ES-I3 (cell line): ENCODE data around the gene UBE3C.

Source experiments
- H3K36me3 ChIP-seq: 2 replicates; pipeline ENCODE4 v1.6.1; 2013; ENCODE audit warnings: mild to moderate bottlenecking, low read length, control low read depth, moderate library complexity; ENCODE audit not compliant: insufficient read depth
- H3K4me1 ChIP-seq: 2 replicates; pipeline ENCODE4 v1.6.1; 2013; ENCODE audit warnings: mild to moderate bottlenecking, control low read depth, low read length; ENCODE audit not compliant: insufficient read depth
- H3K9ac ChIP-seq: 2 replicates; pipeline ENCODE4 v1.6.1; 2013; ENCODE audit warnings: low read depth, mild to moderate bottlenecking, low read length, moderate library complexity
- H3K9me3 ChIP-seq: 2 replicates; pipeline ENCODE4 v1.6.1; 2013; ENCODE audit warnings: mild to moderate bottlenecking, low read length, moderate library complexity; ENCODE audit not compliant: control insufficient read depth, insufficient read depth

Gene UBE3C

GRCh38 chr7:157177333-157177982, 38.7 kb downstream of the UBE3C start:
- Histone ChIP-seq H3K36me3 (peaks cover 26% of the 10 kb centered on the region), H3K9ac (no peak overlapping the region), H3K4me1 (no peaks in the 10 kb centered on the region), H3K9me3 (no peaks in the 10 kb centered on the region)

- no peaks in the 10 kb centered on the region for H3K4me1 ChIP-seq
- no peak overlapping the region for H3K9ac ChIP-seq
- peaks cover 21% of the 10 kb centered on the region for H3K36me3 ChIP-seq
- no peaks in the 10 kb centered on the region for H3K9me3 ChIP-seq
Observed at GRCh38 chr7:157177983-157178381, 39.3 kb downstream of the UBE3C start.

- Histone ChIP-seq H3K9me3 (no peaks in the 10 kb centered on the region), H3K4me1 (peaks cover 14% of the 10 kb centered on the region), H3K36me3 (peaks cover 18% of the 10 kb centered on the region), H3K9ac (no peak overlapping the region)
Observed at GRCh38 chr7:157183832-157184231, 45.1 kb downstream of the UBE3C start.

- Histone ChIP-seq H3K9me3 (no peaks in the 10 kb centered on the region), H3K4me1 (peaks cover 19% of the 10 kb centered on the region), H3K36me3 (peaks cover 19% of the 10 kb centered on the region), H3K9ac (no peak overlapping the region)
Observed at GRCh38 chr7:157188091-157188665, 49.5 kb downstream of the UBE3C start.

GRCh38 chr7:157189405-157189804, 50.7 kb downstream of the UBE3C start:
- Histone ChIP-seq H3K36me3 (peaks cover 16% of the 10 kb centered on the region), H3K9me3 (no peaks in the 10 kb centered on the region), H3K9ac (no peak overlapping the region), H3K4me1 (peaks cover 14% of the 10 kb centered on the region; the same call in 1 of the 2 replicates)

- peaks cover 19% of the 10 kb centered on the region for H3K36me3 ChIP-seq
- H3K4me1 ChIP-seq, result peaks cover 12% of the 10 kb centered on the region; the same call in 1 of the 2 replicates
- H3K9me3 ChIP-seq, result no peaks in the 10 kb centered on the region
- H3K9ac ChIP-seq, result no peak overlapping the region
Observed at GRCh38 chr7:157192861-157193260, 54.1 kb downstream of the UBE3C start.

GRCh38 chr7:157193274-157193673, 54.5 kb downstream of the UBE3C start:
- H3K9me3 ChIP-seq, result no peaks in the 10 kb centered on the region
- H3K36me3 ChIP-seq, result peaks cover 18% of the 10 kb centered on the region
- H3K4me1 ChIP-seq, result peaks cover 8% of the 10 kb centered on the region; the same call in 1 of the 2 replicates
- H3K9ac ChIP-seq, result no peak overlapping the region

- Histone ChIP-seq H3K9me3 (no peaks in the 10 kb centered on the region), H3K4me1 (no peaks in the 10 kb centered on the region), H3K9ac (no peak overlapping the region), H3K36me3 (peaks cover 18% of the 10 kb centered on the region)
Observed at GRCh38 chr7:157194948-157195347, 56.2 kb downstream of the UBE3C start.

GRCh38 chr7:157195868-157196267, 57.1 kb downstream of the UBE3C start:
- H3K9me3 ChIP-seq, result no peaks in the 10 kb centered on the region
- H3K4me1 ChIP-seq, result no peaks in the 10 kb centered on the region
- no peak overlapping the region for H3K9ac ChIP-seq
- H3K36me3 ChIP-seq, result peaks cover 18% of the 10 kb centered on the region

- Histone ChIP-seq H3K36me3 (peaks cover 16% of the 10 kb centered on the region), H3K9me3 (no peaks in the 10 kb centered on the region), H3K9ac (no peak overlapping the region), H3K4me1 (no peaks in the 10 kb centered on the region)
Observed at GRCh38 chr7:157204134-157204533, 65.4 kb downstream of the UBE3C start.

GRCh38 chr7:157205438-157205837, 66.7 kb downstream of the UBE3C start:
- no peaks in the 10 kb centered on the region for H3K4me1 ChIP-seq
- H3K9me3 ChIP-seq, result no peaks in the 10 kb centered on the region
- peaks cover 16% of the 10 kb centered on the region for H3K36me3 ChIP-seq
- no peak overlapping the region for H3K9ac ChIP-seq

GRCh38 chr7:157208571-157209413, 70.1 kb downstream of the UBE3C start:
- H3K4me1 ChIP-seq, result no peaks in the 10 kb centered on the region
- H3K9ac ChIP-seq, result no peak overlapping the region
- H3K36me3 ChIP-seq, result peaks cover 12% of the 10 kb centered on the region; the same call in 1 of the 2 replicates
- no peaks in the 10 kb centered on the region for H3K9me3 ChIP-seq

GRCh38 chr7:157210682-157211081, 72.0 kb downstream of the UBE3C start:
- no peaks in the 10 kb centered on the region for H3K4me1 ChIP-seq
- H3K9ac ChIP-seq, result no peak overlapping the region
- peaks cover 9% of the 10 kb centered on the region; the same call in 1 of the 2 replicates for H3K36me3 ChIP-seq
- H3K9me3 ChIP-seq, result no peaks in the 10 kb centered on the region

GRCh38 chr7:157211690-157212089, 73.0 kb downstream of the UBE3C start:
- Histone ChIP-seq H3K4me1 (no peaks in the 10 kb centered on the region), H3K36me3 (peaks cover 13% of the 10 kb centered on the region), H3K9me3 (no peaks in the 10 kb centered on the region), H3K9ac (no peak overlapping the region)
